Lower leg skin (tissue), 3 donors: ENCODE measurements around the gene RNF113A.
"Not testable (repeated sequence)": the region's sequence is repeated elsewhere in the genome, so short reads cannot be mapped to it uniquely, and the experiment has no call there.

Source experiments
- POLR2A ChIP-seq, 2 donors: fragments of 450-650 bp; IDR thresholded peaks; one replicate each; pipeline ENCODE4 v1.6.1; 2016 to 2017; ENCODE audit warnings: antibody characterized with exemption in 2 of 2, mild to moderate bottlenecking in 1 of 2, moderate library complexity in 1 of 2
- TF ChIP-seq, protein P1 (sequence below), 3 donors: fragments of 450-650 bp; IDR thresholded peaks; one replicate each; pipeline ENCODE4 v1.5.1; 2016; ENCODE audit warnings: antibody characterized with exemption in 3 of 3, mild to moderate bottlenecking in 3 of 3, moderate library complexity in 2 of 3

DNA sequence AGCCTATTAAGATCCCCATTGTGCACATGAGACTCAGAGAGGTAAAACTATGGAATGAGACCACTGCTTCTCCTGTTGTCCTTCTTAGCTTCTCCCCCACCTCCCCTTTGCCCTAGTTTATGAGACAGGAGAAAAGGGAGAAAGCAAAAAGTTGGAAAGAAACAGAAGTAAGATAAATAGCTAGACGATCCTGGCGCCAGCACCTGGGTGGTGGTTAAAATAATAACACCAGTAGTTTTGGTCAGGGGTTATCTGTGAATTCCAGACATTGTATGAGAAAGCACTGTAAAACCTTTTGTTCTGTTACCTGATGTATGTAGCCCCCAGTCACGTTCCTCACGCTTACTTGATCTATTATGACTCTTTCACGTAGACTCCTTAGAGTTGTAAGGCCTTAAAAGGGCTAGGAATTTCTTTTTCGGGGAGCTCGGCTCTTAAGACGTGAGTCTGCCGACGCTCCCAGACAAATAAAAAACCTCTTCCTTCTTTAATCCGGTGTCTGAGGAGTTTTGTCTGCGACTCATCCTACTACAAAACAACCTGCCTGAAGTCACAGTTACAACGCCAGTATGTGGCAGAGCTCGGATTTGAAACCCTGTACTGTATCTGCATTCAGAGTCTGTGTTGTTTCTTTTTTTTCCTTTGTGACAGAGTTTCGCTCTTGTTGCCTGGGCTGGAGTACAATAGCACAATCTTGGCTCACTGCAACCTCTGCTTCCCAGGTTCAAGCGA is 20.6 kb upstream of the RNF113A start:
- not testable (repeated sequence) for TF ChIP-seq POLR2A (IDR thresholded peaks at IDR 0.05)
- TF ChIP-seq, protein P1, sequence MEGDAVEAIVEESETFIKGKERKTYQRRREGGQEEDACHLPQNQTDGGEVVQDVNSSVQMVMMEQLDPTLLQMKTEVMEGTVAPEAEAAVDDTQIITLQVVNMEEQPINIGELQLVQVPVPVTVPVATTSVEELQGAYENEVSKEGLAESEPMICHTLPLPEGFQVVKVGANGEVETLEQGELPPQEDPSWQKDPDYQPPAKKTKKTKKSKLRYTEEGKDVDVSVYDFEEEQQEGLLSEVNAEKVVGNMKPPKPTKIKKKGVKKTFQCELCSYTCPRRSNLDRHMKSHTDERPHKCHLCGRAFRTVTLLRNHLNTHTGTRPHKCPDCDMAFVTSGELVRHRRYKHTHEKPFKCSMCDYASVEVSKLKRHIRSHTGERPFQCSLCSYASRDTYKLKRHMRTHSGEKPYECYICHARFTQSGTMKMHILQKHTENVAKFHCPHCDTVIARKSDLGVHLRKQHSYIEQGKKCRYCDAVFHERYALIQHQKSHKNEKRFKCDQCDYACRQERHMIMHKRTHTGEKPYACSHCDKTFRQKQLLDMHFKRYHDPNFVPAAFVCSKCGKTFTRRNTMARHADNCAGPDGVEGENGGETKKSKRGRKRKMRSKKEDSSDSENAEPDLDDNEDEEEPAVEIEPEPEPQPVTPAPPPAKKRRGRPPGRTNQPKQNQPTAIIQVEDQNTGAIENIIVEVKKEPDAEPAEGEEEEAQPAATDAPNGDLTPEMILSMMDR (IDR thresholded peaks at IDR 0.05) = not testable (repeated sequence)
